Type B pancreatic cell (in vitro differentiated cells): ENCODE measurements around the gene DNM2. TPM values are rescaled to one million over a fixed set of nuclear protein-coding genes. Genes with fewer than 3 reads are reported as not detected.
"Not testable (repeated sequence)": the region's sequence is repeated elsewhere in the genome, so short reads cannot be mapped to it uniquely, and the experiment has no call there.

ENCODE experiments used
- DNase-seq: peaks from one replicate; pipeline ENCODE4 v3.0.0; 2021; ENCODE audit warnings: mixed read lengths; ENCODE audit not compliant: unreplicated experiment; ENCODE audit errors: extremely low spot score
- H3K27ac Mint-ChIP-seq: 2 replicates; pipeline ENCODE4 v1.8.0; 2021; ENCODE audit warnings: mild to moderate bottlenecking, mixed read lengths
- H3K27me3 Mint-ChIP-seq: 2 replicates; pipeline ENCODE4 v1.8.0; 2021; ENCODE audit warnings: mixed read lengths
- H3K36me3 Mint-ChIP-seq: 2 replicates; pipeline ENCODE4 v1.8.0; 2021; ENCODE audit warnings: mixed read lengths
- H3K4me1 Mint-ChIP-seq: one replicate; pipeline ENCODE4 v1.8.0; 2021; ENCODE audit warnings: mixed read lengths; ENCODE audit not compliant: unreplicated experiment
- H3K4me3 Mint-ChIP-seq: 2 replicates; pipeline ENCODE4 v1.8.0; 2021; ENCODE audit warnings: mild to moderate bottlenecking, mixed read lengths
- H3K9me3 Mint-ChIP-seq: 2 replicates; pipeline ENCODE4 v1.8.0; 2021; ENCODE audit warnings: mixed read lengths
- total RNA-seq: library from RNA; stranded (reverse); gene quantifications from 2 replicates; pipeline ENCODE4 v1.2.1, GENCODE V29; 2021; ENCODE audit warnings: low replicate concordance
- TF ChIP-seq, protein P1 (sequence below): fragments of 200-600 bp; sonication (generic); conservative IDR thresholded peaks from 2 replicates; pipeline ENCODE4 v1.5.0; 2021; ENCODE audit warnings: antibody characterized with exemption, mild to moderate bottlenecking

Gene DNM2
- total RNA-seq, 1 donor from 2014 or later = 119 TPM

DNA sequence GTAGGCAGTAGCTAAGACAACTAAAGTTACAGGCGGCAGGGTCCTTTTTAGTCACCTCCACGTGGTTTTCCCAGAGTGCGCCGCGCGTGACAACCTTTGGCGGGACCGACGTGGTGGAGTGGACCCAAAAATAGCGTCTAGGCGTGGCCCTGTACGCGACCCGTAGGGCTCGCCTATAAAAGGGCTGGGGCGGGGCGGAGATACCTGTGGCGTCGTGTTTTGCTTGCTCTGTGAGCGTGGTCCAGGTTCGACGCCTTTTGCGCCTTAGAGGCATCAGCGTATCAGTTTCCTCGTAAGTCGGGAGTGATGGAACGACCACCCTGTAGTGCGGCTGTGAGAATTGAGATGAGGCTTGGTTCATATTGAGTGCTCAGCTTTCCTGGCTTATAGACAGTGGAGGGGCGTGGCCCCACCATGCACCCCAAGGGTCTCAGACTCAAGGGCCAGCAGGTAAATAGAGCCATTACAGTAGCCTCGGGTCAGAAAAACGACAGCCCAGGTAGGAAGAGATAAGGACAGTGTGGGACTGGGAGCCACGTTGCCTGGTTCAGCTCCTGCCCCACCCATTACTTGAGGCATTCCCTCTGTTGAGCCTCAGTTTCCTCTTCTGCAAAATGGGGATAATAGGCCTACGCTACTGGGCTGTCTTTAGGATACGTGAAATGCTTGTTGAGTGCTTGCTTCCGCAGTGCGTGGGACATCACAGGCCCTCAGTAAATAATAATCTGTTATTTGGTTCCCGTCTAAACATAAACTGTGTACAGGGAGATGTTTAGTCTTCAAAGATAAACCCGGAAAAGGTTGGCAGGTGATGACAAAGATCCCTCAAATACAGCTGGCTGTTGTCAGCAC is 118.8 kb downstream of the DNM2 start:
- Mint-ChIP-seq H3K9me3 (peaks cover 10% of the 10 kb centered on the region), H3K4me3 (peak overlapping the region; percentile 98)

DNA sequence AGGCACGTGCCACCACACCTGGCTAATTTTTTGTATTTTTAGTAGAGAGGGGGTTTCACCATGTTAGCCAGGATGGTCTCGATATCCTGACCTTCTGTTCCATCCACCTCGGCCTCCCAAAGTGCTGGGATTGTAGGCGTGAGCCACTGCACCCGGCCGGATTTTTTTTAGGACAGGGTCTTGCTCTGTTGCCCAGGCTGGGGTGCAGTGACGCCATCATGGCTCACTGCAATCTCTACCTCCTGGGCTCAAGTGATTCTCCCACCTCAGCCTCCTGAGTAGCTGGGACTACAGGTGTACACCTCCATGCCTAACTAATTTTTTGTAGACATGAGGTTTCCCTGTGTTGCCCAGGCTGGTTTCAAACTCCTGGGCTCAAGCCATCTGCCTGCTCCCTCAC is 119.8 kb downstream of the DNM2 start:
- not testable (repeated sequence) for H3K36me3 Mint-ChIP-seq, H3K27ac Mint-ChIP-seq, DNase-seq, H3K9me3 Mint-ChIP-seq, H3K4me3 Mint-ChIP-seq, H3K27me3 Mint-ChIP-seq
- H3K4me1 Mint-ChIP-seq = peaks cover 13% of the 10 kb centered on the region

More for the DNA sequence above, 118.8 kb downstream of the DNM2 start:
- Mint-ChIP-seq H3K27ac (peak overlapping the region; percentile 99), H3K4me1 (peaks cover 13% of the 10 kb centered on the region), H3K27me3 (no peaks in the 10 kb centered on the region), H3K36me3 (peaks cover 10% of the 10 kb centered on the region)
- TF ChIP-seq, protein P1, sequence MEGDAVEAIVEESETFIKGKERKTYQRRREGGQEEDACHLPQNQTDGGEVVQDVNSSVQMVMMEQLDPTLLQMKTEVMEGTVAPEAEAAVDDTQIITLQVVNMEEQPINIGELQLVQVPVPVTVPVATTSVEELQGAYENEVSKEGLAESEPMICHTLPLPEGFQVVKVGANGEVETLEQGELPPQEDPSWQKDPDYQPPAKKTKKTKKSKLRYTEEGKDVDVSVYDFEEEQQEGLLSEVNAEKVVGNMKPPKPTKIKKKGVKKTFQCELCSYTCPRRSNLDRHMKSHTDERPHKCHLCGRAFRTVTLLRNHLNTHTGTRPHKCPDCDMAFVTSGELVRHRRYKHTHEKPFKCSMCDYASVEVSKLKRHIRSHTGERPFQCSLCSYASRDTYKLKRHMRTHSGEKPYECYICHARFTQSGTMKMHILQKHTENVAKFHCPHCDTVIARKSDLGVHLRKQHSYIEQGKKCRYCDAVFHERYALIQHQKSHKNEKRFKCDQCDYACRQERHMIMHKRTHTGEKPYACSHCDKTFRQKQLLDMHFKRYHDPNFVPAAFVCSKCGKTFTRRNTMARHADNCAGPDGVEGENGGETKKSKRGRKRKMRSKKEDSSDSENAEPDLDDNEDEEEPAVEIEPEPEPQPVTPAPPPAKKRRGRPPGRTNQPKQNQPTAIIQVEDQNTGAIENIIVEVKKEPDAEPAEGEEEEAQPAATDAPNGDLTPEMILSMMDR = no peak
- DNase-seq = no peak

DNA sequence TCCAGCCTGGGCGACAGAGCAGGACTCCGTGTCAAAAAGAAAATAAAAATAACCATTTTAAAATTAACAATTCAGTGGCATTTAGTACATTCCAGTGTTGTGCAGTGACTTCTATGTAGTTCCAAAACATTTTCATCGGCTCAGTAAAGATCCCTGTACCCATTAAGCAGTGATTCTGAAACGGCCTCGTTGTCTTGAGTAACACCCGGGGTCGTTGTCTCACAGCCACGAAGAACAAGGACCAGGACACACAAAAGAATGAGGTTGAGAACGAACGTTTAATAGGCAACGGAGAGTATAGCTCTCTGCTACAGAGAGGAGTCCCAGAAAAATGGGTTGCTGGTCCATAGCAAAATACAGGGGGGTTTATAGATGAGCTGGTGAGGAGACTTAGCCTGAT is 120.5 kb downstream of the DNM2 start:
- no peak for DNase-seq
- Mint-ChIP-seq H3K36me3 (peaks cover 10% of the 10 kb centered on the region), H3K4me3 (no peak overlapping the region), H3K4me1 (peaks cover 13% of the 10 kb centered on the region), H3K27ac (no peak overlapping the region), H3K9me3 (peaks cover 10% of the 10 kb centered on the region), H3K27me3 (no peaks in the 10 kb centered on the region)
- TF ChIP-seq, protein P1 = no peak

DNA sequence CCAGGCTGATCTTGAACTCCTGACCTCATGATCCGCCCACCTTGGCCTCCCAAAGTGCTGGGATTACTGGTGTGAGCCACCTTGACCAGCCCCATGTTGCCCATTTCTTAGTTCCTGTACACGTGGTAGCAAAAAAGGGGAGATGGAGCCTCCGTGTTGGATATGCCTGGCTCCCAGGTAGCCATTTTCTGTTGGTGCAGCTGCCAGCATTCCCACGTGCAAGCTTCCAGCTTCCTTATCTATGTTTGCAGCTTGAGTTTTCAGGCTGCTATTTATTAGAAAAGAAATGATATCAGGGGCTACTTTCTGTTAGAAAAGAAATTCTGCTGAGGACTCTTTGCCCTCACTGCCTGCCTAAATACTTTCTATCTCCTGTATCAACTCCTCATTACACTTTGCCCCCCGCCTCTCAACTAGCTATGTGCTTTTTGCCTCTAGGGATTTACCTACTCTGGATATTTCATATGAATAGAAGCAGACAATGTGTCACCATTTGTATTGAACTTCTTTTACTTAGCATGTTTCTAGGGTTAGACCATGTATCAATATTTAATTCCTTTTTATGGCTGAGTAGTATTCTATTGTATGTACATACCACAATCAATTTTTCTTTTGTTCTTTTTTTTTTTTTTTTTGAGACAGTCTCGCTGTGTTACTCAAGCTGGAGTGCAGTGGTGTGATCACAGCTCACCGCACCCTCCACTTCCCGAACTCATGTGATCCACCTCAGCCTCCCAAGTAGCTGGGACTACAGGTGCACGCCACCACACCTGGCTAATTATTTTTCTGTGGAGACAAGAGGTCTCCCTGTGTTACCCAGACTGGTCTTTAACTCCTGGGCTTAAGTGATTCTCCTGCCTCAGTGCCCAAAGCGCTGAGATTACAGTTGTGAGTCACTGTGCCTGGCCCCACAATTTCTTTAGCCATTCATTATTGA is 121.5 kb downstream of the DNM2 start:
- Mint-ChIP-seq H3K9me3 (peaks cover 10% of the 10 kb centered on the region), H3K27ac (peak overlapping the region; percentile 0), H3K27me3 (no peaks in the 10 kb centered on the region), H3K36me3 (peaks cover 10% of the 10 kb centered on the region), H3K4me1 (peaks cover 13% of the 10 kb centered on the region), H3K4me3 (peak overlapping the region; percentile 18)
- DNase-seq = no peak
- TF ChIP-seq, protein P1 = no peak

DNA sequence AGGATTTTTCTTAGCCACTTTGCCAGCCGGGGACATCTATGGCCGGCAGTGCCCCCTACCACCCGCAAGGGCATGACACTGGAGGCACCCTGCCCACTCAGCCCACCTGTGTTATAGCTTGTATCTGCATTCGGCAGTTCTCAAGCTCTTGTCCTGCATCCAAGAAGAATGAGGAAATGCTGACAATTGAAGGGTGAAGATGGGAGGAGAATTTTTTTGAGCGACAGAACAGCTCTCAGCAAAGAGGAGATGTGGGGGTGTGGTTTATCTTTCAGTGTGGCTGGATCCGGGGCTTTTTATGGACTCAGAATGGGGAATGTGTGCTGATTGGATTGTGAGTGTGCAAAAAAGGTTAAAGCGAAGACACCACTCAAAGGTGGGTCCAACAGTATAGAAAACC is 124.9 kb downstream of the DNM2 start:
- H3K27ac Mint-ChIP-seq = no peak overlapping the region
- no peak for DNase-seq
- no peaks in the 10 kb centered on the region for H3K4me1 Mint-ChIP-seq
- no peak overlapping the region for H3K4me3 Mint-ChIP-seq
- peaks cover 3% of the 10 kb centered on the region for H3K36me3 Mint-ChIP-seq
- peaks cover 4% of the 10 kb centered on the region for H3K27me3 Mint-ChIP-seq
- peaks cover 5% of the 10 kb centered on the region for H3K9me3 Mint-ChIP-seq
- TF ChIP-seq, protein P1 = no peak
